Measurements from ENCODE around the gene TRAPPC1. TPM values are rescaled to one million over a fixed set of nuclear protein-coding genes. Genes with fewer than 3 reads are reported as not detected.

TRAPPC1 gene
- total and polyA plus RNA-seq, 2 experiments from 2014 or later = 37.8 to 321 TPM

DNA sequence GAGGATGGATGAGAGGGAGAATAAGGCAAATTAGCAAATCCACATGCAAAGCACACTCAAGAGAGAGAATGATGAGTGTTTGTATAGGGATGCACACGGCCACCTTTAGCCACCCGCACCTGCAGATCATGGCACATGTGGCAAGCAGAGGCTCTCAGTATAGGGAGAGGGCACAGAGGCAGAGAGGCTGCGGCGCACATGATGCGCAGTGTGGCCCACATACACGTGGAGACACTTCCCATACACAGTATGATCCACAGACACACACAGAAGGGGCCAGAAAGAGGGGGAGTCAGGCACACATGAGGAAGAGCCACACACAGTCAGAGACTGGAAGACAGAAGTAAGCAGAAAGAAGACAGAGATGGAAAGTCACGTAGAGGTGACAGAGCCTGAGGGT is 49.7 kb downstream of the TRAPPC1 start:
- TF ChIP-seq EZH2phosphoT487 (IDR thresholded peaks at IDR 0.05; ENCODE audit: insufficient read depth, low read depth) = no peak
- TF ChIP-seq EZH2 (IDR thresholded peaks at IDR 0.05; ENCODE audit: insufficient read depth, poor library complexity, severe bottlenecking) = no peak
- Histone ChIP-seq H3K27ac (no peak overlapping the region), H3K4me2 (ENCODE audit: unreplicated experiment) (no peak overlapping the region), H3K27me3 (replicated peaks; ENCODE audit: insufficient read depth) (no peaks in the 10 kb centered on the region), H3K4me3 (no peak overlapping the region), H3K9me3 (ENCODE audit: low read depth) (no peaks in the 10 kb centered on the region), H3K9me2 (ENCODE audit: insufficient read depth) (no peaks in the 10 kb centered on the region), H3K9ac (no peak overlapping the region), H3K79me2 (ENCODE audit: insufficient read depth) (no peaks in the 10 kb centered on the region), H3F3A (ENCODE audit: insufficient read depth) (peaks cover 18% of the 10 kb centered on the region), H3K36me3 (ENCODE audit: low read depth) (0 out of 2 replicates have a peak, but pooled peaks cover 8% of the 10 kb centered on the region), H4K20me1 (ENCODE audit: insufficient read depth) (no peaks in the 10 kb centered on the region), H2AFZ (no peak overlapping the region), H3K4me1 (ENCODE audit: insufficient read depth) (peaks cover 13% of the 10 kb centered on the region; the same call in 1 of the 2 replicates)
- DNase-seq = no peak
- 96 to 97% methylated on average over 7 of the region's 7 CpGs for WGBS, 2 experiments (ENCODE audit: low coverage in 1 of 2, low lambda C conversion rate in 2 of 2, missing lambda C conversion rate in 2 of 2)
- in situ Hi-C loops (cut with MboI) = no loop called here

DNA sequence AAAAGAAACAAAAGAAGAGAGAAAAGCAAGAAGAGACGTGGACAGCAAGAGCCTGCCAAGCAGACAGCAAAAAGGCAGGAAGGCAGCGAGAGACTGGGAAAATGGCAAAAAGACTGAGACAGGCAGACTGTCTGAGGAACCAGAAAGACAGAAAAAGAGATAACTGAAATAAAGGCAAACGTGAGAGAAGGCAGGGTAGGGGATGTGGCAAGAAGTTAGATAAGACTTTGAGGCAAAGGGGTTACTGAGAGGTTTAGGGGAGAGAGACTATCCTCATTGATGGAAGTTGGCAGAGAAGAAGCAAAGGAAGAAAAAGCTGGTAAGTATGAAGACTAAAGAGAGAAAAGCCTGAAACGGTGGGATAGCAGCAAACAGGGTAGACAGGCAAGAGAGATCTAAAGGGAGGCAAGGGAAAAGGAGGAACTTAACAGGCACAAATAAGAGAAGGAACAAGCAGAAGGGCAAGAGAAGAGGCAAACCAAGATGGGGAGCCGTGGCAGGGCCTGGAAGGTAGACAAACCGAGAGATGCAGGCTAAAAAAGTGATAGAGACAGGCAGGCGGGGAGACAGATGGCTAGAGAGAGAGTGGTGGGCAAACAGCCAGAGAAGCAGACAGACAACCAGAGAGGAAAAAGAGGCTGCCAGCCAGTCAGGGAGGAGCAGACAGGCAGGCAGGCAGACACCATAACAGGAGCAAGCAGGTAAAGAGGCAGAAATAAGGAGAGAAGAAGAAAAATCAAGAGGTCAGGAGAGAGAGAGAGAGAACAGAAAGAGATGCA is 50.3 kb downstream of the TRAPPC1 start:
- Histone ChIP-seq H3K9me3 (ENCODE audit: low read depth) (no peaks in the 10 kb centered on the region), H3K9ac (no peak overlapping the region), H3K4me2 (ENCODE audit: unreplicated experiment) (no peak overlapping the region), H3K27me3 (replicated peaks; ENCODE audit: insufficient read depth) (no peaks in the 10 kb centered on the region), H2AFZ (no peak overlapping the region), H3F3A (ENCODE audit: insufficient read depth) (peaks cover 12% of the 10 kb centered on the region), H3K36me3 (ENCODE audit: low read depth) (0 out of 2 replicates have a peak, but pooled peaks cover 8% of the 10 kb centered on the region), H3K27ac (no peak overlapping the region), H3K4me1 (ENCODE audit: insufficient read depth) (peaks cover 7% of the 10 kb centered on the region; the same call in 1 of the 2 replicates), H3K9me2 (ENCODE audit: insufficient read depth) (no peaks in the 10 kb centered on the region), H4K20me1 (ENCODE audit: insufficient read depth) (no peaks in the 10 kb centered on the region), H3K4me3 (no peak overlapping the region), H3K79me2 (ENCODE audit: insufficient read depth) (no peaks in the 10 kb centered on the region)
- WGBS, 2 experiments (ENCODE audit: low coverage in 1 of 2, low lambda C conversion rate in 2 of 2, missing lambda C conversion rate in 2 of 2) = 63 to 65% methylated on average over 7 of the region's 7 CpGs
- in situ Hi-C loops (cut with MboI) = no loop called here
- DNase-seq = no peak
- TF ChIP-seq EZH2phosphoT487 (IDR thresholded peaks at IDR 0.05; ENCODE audit: insufficient read depth, low read depth) (no peak), EZH2 (IDR thresholded peaks at IDR 0.05; ENCODE audit: insufficient read depth, poor library complexity, severe bottlenecking) (no peak)

Small RNAs within 50 kb of the gene (small RNA-seq; reads per million reads assigned to genes)
- gene SCARNA21 (ENCODE audit: low read depth, low replicate concordance) = 6.4 reads per million, percentile 82 among the genes with 10 or more reads in this experiment

Other genes starting within 250 kb of the TRAPPC1 start
- 26.2 and 42.7 TPM in 2 replicates for gene TP53, start 244.5 kb downstream of the TRAPPC1 start, total RNA-seq (2014; rRNA removed; shearing (Covaris generic))
- gene TP53, start 244.5 kb downstream of the TRAPPC1 start, polyA plus RNA-seq (2016; fragmentation: Nextera tagmentation; extraction: Ambion mirVana) = 29.8 and 30.8 TPM in 2 replicates
- gene WRAP53, start 243.5 kb downstream of the TRAPPC1 start, total RNA-seq (2014; rRNA removed; shearing (Covaris generic)) = 1.6 and 5.9 TPM in 2 replicates
- 11.8 and 13.1 TPM in 2 replicates for gene WRAP53, start 243.5 kb downstream of the TRAPPC1 start, polyA plus RNA-seq (2016; fragmentation: Nextera tagmentation; extraction: Ambion mirVana)
- 1.8 and 3.0 TPM in 2 replicates for gene EFNB3, start 226.7 kb downstream of the TRAPPC1 start, total RNA-seq (2014; rRNA removed; shearing (Covaris generic))
- 0.96 and 0.99 TPM in 2 replicates for gene EFNB3, start 226.7 kb downstream of the TRAPPC1 start, polyA plus RNA-seq (2016; fragmentation: Nextera tagmentation; extraction: Ambion mirVana)
- not detected in 2 replicates for gene DNAH2, start 214.2 kb downstream of the TRAPPC1 start, total RNA-seq (2014; rRNA removed; shearing (Covaris generic))
- not detected in 2 replicates for gene DNAH2, start 214.2 kb downstream of the TRAPPC1 start, polyA plus RNA-seq (2016; fragmentation: Nextera tagmentation; extraction: Ambion mirVana)
- 0.76 and 1.3 TPM in 2 replicates for gene KDM6B, start 97.7 kb downstream of the TRAPPC1 start, total RNA-seq (2014; rRNA removed; shearing (Covaris generic))
- gene KDM6B, start 97.7 kb downstream of the TRAPPC1 start, polyA plus RNA-seq (2016; fragmentation: Nextera tagmentation; extraction: Ambion mirVana) = 1.6 and 2.3 TPM in 2 replicates
- gene TMEM88, start 76.9 kb downstream of the TRAPPC1 start, total RNA-seq (2014; rRNA removed; shearing (Covaris generic)) = not detected in 2 replicates
- gene TMEM88, start 76.9 kb downstream of the TRAPPC1 start, polyA plus RNA-seq (2016; fragmentation: Nextera tagmentation; extraction: Ambion mirVana) = 0.23 TPM in 1 of 2 replicates, not detected in the other
- 70.4 and 71.5 TPM in 2 replicates for gene NAA38, start 74.4 kb downstream of the TRAPPC1 start, total RNA-seq (2014; rRNA removed; shearing (Covaris generic))
- gene NAA38, start 74.4 kb downstream of the TRAPPC1 start, polyA plus RNA-seq (2016; fragmentation: Nextera tagmentation; extraction: Ambion mirVana) = 185 and 196 TPM in 2 replicates
- gene CYB5D1, start 73.9 kb downstream of the TRAPPC1 start, total RNA-seq (2014; rRNA removed; shearing (Covaris generic)) = 11.0 and 20.6 TPM in 2 replicates
- 8.6 and 9.9 TPM in 2 replicates for gene CYB5D1, start 73.9 kb downstream of the TRAPPC1 start, polyA plus RNA-seq (2016; fragmentation: Nextera tagmentation; extraction: Ambion mirVana)
- 56.5 and 73.6 TPM in 2 replicates for gene CHD3, start 43.2 kb downstream of the TRAPPC1 start, total RNA-seq (2014; rRNA removed; shearing (Covaris generic))
- gene CHD3, start 43.2 kb downstream of the TRAPPC1 start, polyA plus RNA-seq (2016; fragmentation: Nextera tagmentation; extraction: Ambion mirVana) = 14.0 and 16.0 TPM in 2 replicates
- gene RNF227, start 15.7 kb downstream of the TRAPPC1 start, total RNA-seq (2014; rRNA removed; shearing (Covaris generic)) = 4.3 and 15.3 TPM in 2 replicates
- 3.1 and 4.3 TPM in 2 replicates for gene RNF227, start 15.7 kb downstream of the TRAPPC1 start, polyA plus RNA-seq (2016; fragmentation: Nextera tagmentation; extraction: Ambion mirVana)
- 0.22 TPM in 1 of 2 replicates, not detected in the other for gene KCNAB3, start 2.1 kb downstream of the TRAPPC1 start, total RNA-seq (2014; rRNA removed; shearing (Covaris generic))
- 0.08 and 0.24 TPM in 2 replicates for gene KCNAB3, start 2.1 kb downstream of the TRAPPC1 start, polyA plus RNA-seq (2016; fragmentation: Nextera tagmentation; extraction: Ambion mirVana)
- 17.9 and 27.2 TPM in 2 replicates for gene CNTROB, start 260 bp upstream of the TRAPPC1 start, total RNA-seq (2014; rRNA removed; shearing (Covaris generic))
- gene CNTROB, start 260 bp upstream of the TRAPPC1 start, polyA plus RNA-seq (2016; fragmentation: Nextera tagmentation; extraction: Ambion mirVana) = 19.4 and 21.2 TPM in 2 replicates
- gene GUCY2D, start 70.7 kb upstream of the TRAPPC1 start, total RNA-seq (2014; rRNA removed; shearing (Covaris generic)) = 0.22 and 0.89 TPM in 2 replicates
- 0.05 TPM in 1 of 2 replicates, not detected in the other for gene GUCY2D, start 70.7 kb upstream of the TRAPPC1 start, polyA plus RNA-seq (2016; fragmentation: Nextera tagmentation; extraction: Ambion mirVana)
- gene ALOX15B, start 107.1 kb upstream of the TRAPPC1 start, total RNA-seq (2014; rRNA removed; shearing (Covaris generic)) = not detected in 2 replicates
- gene ALOX15B, start 107.1 kb upstream of the TRAPPC1 start, polyA plus RNA-seq (2016; fragmentation: Nextera tagmentation; extraction: Ambion mirVana) = not detected in 2 replicates
- gene ALOX12B, start 155.8 kb upstream of the TRAPPC1 start, total RNA-seq (2014; rRNA removed; shearing (Covaris generic)) = not detected in 2 replicates
- not detected in 2 replicates for gene ALOX12B, start 155.8 kb upstream of the TRAPPC1 start, polyA plus RNA-seq (2016; fragmentation: Nextera tagmentation; extraction: Ambion mirVana)
- under 0.01 TPM in 1 of 2 replicates, not detected in the other for gene ALOXE3, start 186.6 kb upstream of the TRAPPC1 start, total RNA-seq (2014; rRNA removed; shearing (Covaris generic))
- gene ALOXE3, start 186.6 kb upstream of the TRAPPC1 start, polyA plus RNA-seq (2016; fragmentation: Nextera tagmentation; extraction: Ambion mirVana) = 0.11 and 0.19 TPM in 2 replicates
- not detected in 2 replicates for gene HES7, start 192.2 kb upstream of the TRAPPC1 start, total RNA-seq (2014; rRNA removed; shearing (Covaris generic))
- not detected in 2 replicates for gene HES7, start 192.2 kb upstream of the TRAPPC1 start, polyA plus RNA-seq (2016; fragmentation: Nextera tagmentation; extraction: Ambion mirVana)
- 4.4 and 5.1 TPM in 2 replicates for gene PER1, start 220.5 kb upstream of the TRAPPC1 start, total RNA-seq (2014; rRNA removed; shearing (Covaris generic))
- gene PER1, start 220.5 kb upstream of the TRAPPC1 start, polyA plus RNA-seq (2016; fragmentation: Nextera tagmentation; extraction: Ambion mirVana) = 5.3 and 5.9 TPM in 2 replicates
- gene VAMP2, start 231.0 kb upstream of the TRAPPC1 start, total RNA-seq (2014; rRNA removed; shearing (Covaris generic)) = 6.2 and 6.5 TPM in 2 replicates
- 25.5 and 27.1 TPM in 2 replicates for gene VAMP2, start 231.0 kb upstream of the TRAPPC1 start, polyA plus RNA-seq (2016; fragmentation: Nextera tagmentation; extraction: Ambion mirVana)
- gene TMEM107, start 244.4 kb upstream of the TRAPPC1 start, total RNA-seq (2014; rRNA removed; shearing (Covaris generic)) = 11.6 TPM in 2 replicates
- gene TMEM107, start 244.4 kb upstream of the TRAPPC1 start, polyA plus RNA-seq (2016; fragmentation: Nextera tagmentation; extraction: Ambion mirVana) = 20.6 and 20.9 TPM in 2 replicates

All from GM23248 (cell line).